Neural cell (in vitro differentiated cells): Measurements from ENCODE around the gene CLCA1. TPM values are rescaled to one million over a fixed set of nuclear protein-coding genes. Genes with fewer than 3 reads are reported as not detected.

Experiments
- H2AFZ ChIP-seq: fragments of 200-600, 300-800 bp; sonication (generic), shearing (Covaris generic); 2 replicates; pipeline ENCODE4 v1.6.0; 2014; ENCODE audit warnings: low read depth, mild to moderate bottlenecking, antibody characterized with exemption, low read length, moderate library complexity
- H3F3A ChIP-seq: fragments of 200-600 bp; shearing (Covaris generic); 2 replicates; pipeline ENCODE4 v1.6.1; 2016; ENCODE audit warnings: mild to moderate bottlenecking, moderate library complexity, mixed read lengths, antibody characterized with exemption, low read length; ENCODE audit not compliant: insufficient read depth, poor library complexity, severe bottlenecking
- H3K27ac ChIP-seq: fragments of 200-600, 300-800 bp; sonication (generic), shearing (Covaris generic); 2 replicates; pipeline ENCODE4 v1.5.1; 2014; ENCODE audit warnings: mild to moderate bottlenecking, low read length, moderate library complexity
- H3K27me3 ChIP-seq: fragments of 300-800, 200-600 bp; sonication (generic), shearing (Covaris generic); 2 replicates; pipeline ENCODE4 v1.6.0; 2014; ENCODE audit warnings: mild to moderate bottlenecking, low read depth, low read length, moderate library complexity; ENCODE audit not compliant: insufficient read depth
- H3K36me3 ChIP-seq: fragments of 300-800, 200-600 bp; sonication (generic), shearing (Covaris generic); 2 replicates; pipeline ENCODE4 v1.5.1; 2014; ENCODE audit warnings: mild to moderate bottlenecking, antibody characterized with exemption, low read length, moderate library complexity; ENCODE audit not compliant: insufficient read depth
- H3K4me2 ChIP-seq: fragments of 300-800, 200-600 bp; sonication (generic), shearing (Covaris generic); 2 replicates; pipeline ENCODE4 v1.6.0; 2014; ENCODE audit warnings: mild to moderate bottlenecking, low read length
- H3K4me3 ChIP-seq: fragments of 300-800, 200-600 bp; sonication (generic), shearing (Covaris generic); 2 replicates; pipeline ENCODE4 v1.5.1; 2014; ENCODE audit warnings: mild to moderate bottlenecking, low read length, moderate library complexity
- H3K79me2 ChIP-seq: fragments of 200-600 bp; shearing (Covaris generic); replicated peaks from 2 replicates; pipeline ENCODE4 v1.6.0; 2014; ENCODE audit warnings: mild to moderate bottlenecking, low read length, moderate library complexity; ENCODE audit not compliant: insufficient read depth
- H3K9ac ChIP-seq: fragments of 300-800, 200-600 bp; sonication (generic), shearing (Covaris generic); 2 replicates; pipeline ENCODE4 v1.6.1; 2016; ENCODE audit warnings: mild to moderate bottlenecking, low read length, mixed read lengths
- H3K9me2 ChIP-seq: fragments of 200-600 bp; shearing (Covaris generic); 2 replicates; pipeline ENCODE4 v1.6.1; 2016; ENCODE audit warnings: mild to moderate bottlenecking, low read length, mixed read lengths; ENCODE audit not compliant: insufficient read depth
- H3K9me3 ChIP-seq: fragments of 200-600, 300-800 bp; sonication (generic), shearing (Covaris generic); 2 replicates; pipeline ENCODE4 v1.6.1; 2016; ENCODE audit warnings: mild to moderate bottlenecking, mixed run types, low read length, moderate library complexity, mixed read lengths
- H4K20me1 ChIP-seq: fragments of 200-600 bp; shearing (Covaris generic); 2 replicates; pipeline ENCODE4 v1.6.1; 2016; ENCODE audit warnings: mild to moderate bottlenecking, mixed run types; ENCODE audit not compliant: insufficient read depth
- CTCF ChIP-seq: fragments of 450-650 bp; IDR thresholded peaks from 2 replicates; pipeline ENCODE4 v1.5.1; 2014; ENCODE audit warnings: antibody characterized with exemption, mild to moderate bottlenecking, moderate library complexity; ENCODE audit not compliant: poor library complexity, severe bottlenecking
- EP300 ChIP-seq: fragments of 450-650 bp; conservative IDR thresholded peaks from 2 replicates; pipeline ENCODE4 v1.6.1; 2014; ENCODE audit warnings: antibody characterized with exemption, mild to moderate bottlenecking, moderate library complexity; ENCODE audit not compliant: poor library complexity, severe bottlenecking
- EZH2 ChIP-seq: fragments of 200-600, 300-800 bp; shearing (Covaris generic), sonication (generic); IDR thresholded peaks from 2 replicates; pipeline ENCODE4 v1.6.1; 2014; ENCODE audit warnings: antibody characterized with exemption, low read length, borderline replicate concordance, mild to moderate bottlenecking; ENCODE audit not compliant: insufficient read depth, poor library complexity, severe bottlenecking
- MXI1 ChIP-seq: fragments of 450-650 bp; conservative IDR thresholded peaks from 2 replicates; pipeline ENCODE4 v1.6.1; 2014; ENCODE audit warnings: antibody characterized with exemption, mild to moderate bottlenecking; ENCODE audit not compliant: poor library complexity, severe bottlenecking
- POLR2AphosphoS5 ChIP-seq: IDR thresholded peaks from 2 replicates; pipeline ENCODE4 v1.6.1; 2012
- RAD21 ChIP-seq: fragments of 450-650 bp; conservative IDR thresholded peaks from 2 replicates; pipeline ENCODE4 v1.6.1; 2014; ENCODE audit warnings: antibody characterized with exemption, mild to moderate bottlenecking, moderate library complexity
- REST ChIP-seq: IDR thresholded peaks from 2 replicates; pipeline ENCODE4 v1.6.1; 2012; ENCODE audit warnings: borderline replicate concordance
- SMC3 ChIP-seq: fragments of 450-650 bp; conservative IDR thresholded peaks from 2 replicates; pipeline ENCODE4 v1.6.1; 2014; ENCODE audit warnings: antibody characterized with exemption, mild to moderate bottlenecking, moderate library complexity; ENCODE audit not compliant: poor library complexity
- TAF1 ChIP-seq: IDR thresholded peaks from 2 replicates; pipeline ENCODE4 v1.6.1; 2012; ENCODE audit warnings: low read depth
- polyA plus RNA-seq: library from polyadenylated mRNA; depleted of rRNA; stranded (reverse); fragments of >200 nt; gene quantifications from 2 replicates; pipeline ENCODE4 v1.2.3, GENCODE V29; 2014

CLCA1 gene
- polyA plus RNA-seq, 1 donor from 2014 or later = not detected

- H3K4me2 ChIP-seq = no peak overlapping the region
- H3K9me2 ChIP-seq = no peaks in the 10 kb centered on the region
- H2AFZ ChIP-seq = no peak overlapping the region
- no peaks in the 10 kb centered on the region for H3K27me3 ChIP-seq
- H3K9ac ChIP-seq = no peak overlapping the region
- no peaks in the 10 kb centered on the region for H4K20me1 ChIP-seq
- no peak overlapping the region for H3K27ac ChIP-seq
- H3F3A ChIP-seq = no peaks in the 10 kb centered on the region
- TF ChIP-seq RAD21 (no peak), POLR2AphosphoS5 (no peak), EZH2 (no peak), MXI1 (no peak), REST (no peak), CTCF (no peak)
- H3K4me3 ChIP-seq = no peak overlapping the region
- no peaks in the 10 kb centered on the region for H3K79me2 ChIP-seq
- no peaks in the 10 kb centered on the region for H3K9me3 ChIP-seq
- H3K36me3 ChIP-seq = no peaks in the 10 kb centered on the region
Observed at GRCh38 chr1:86466109-86466844, 2.5 kb upstream of the CLCA1 start.

- Histone ChIP-seq H3K27me3 (no peaks in the 10 kb centered on the region), H3K36me3 (no peaks in the 10 kb centered on the region), H3K79me2 (no peaks in the 10 kb centered on the region), H3K4me2 (no peak overlapping the region), H3K27ac (no peak overlapping the region), H3K9me3 (no peaks in the 10 kb centered on the region), H3K4me3 (no peak overlapping the region), H3F3A (no peaks in the 10 kb centered on the region), H4K20me1 (no peaks in the 10 kb centered on the region), H3K9me2 (no peaks in the 10 kb centered on the region), H2AFZ (no peak overlapping the region), H3K9ac (no peak overlapping the region)
- TF ChIP-seq EZH2 (no peak), POLR2AphosphoS5 (no peak), RAD21 (no peak), MXI1 (no peak), TAF1 (no peak), CTCF (no peak), EP300 (no peak), REST (no peak), SMC3 (no peak)
Observed at GRCh38 chr1:86466986-86467385, 1.7 kb upstream of the CLCA1 start.
